Adrenal gland (tissue), 5 donors: ENCODE measurements around the gene RAB11B.

Experiments used
- POLR2A ChIP-seq, 2 donors: fragments of 450-650 bp; IDR thresholded peaks; one replicate each; pipeline ENCODE4 v1.6.1; 2017; ENCODE audit warnings: antibody characterized with exemption in 2 of 2, mild to moderate bottlenecking in 2 of 2, moderate library complexity in 1 of 2
- TF ChIP-seq, protein P1 (sequence below), 6 experiments: fragments of 450-650 bp in 4 of 6; fragments of 200-600 bp in 2 of 6; sonication (generic) in 1 of 6; IDR thresholded peaks; 1 replicate in 5 of 6; 2 replicates in 1 of 6; pipeline versions ENCODE4 v1.5.1 to v1.8.0; 2016 to 2021; ENCODE audit warnings: antibody characterized with exemption in 6 of 6, mild to moderate bottlenecking in 2 of 6, moderate library complexity in 1 of 6
- donor health status: DM: no; HTN: no; CAD: no.

DNA sequence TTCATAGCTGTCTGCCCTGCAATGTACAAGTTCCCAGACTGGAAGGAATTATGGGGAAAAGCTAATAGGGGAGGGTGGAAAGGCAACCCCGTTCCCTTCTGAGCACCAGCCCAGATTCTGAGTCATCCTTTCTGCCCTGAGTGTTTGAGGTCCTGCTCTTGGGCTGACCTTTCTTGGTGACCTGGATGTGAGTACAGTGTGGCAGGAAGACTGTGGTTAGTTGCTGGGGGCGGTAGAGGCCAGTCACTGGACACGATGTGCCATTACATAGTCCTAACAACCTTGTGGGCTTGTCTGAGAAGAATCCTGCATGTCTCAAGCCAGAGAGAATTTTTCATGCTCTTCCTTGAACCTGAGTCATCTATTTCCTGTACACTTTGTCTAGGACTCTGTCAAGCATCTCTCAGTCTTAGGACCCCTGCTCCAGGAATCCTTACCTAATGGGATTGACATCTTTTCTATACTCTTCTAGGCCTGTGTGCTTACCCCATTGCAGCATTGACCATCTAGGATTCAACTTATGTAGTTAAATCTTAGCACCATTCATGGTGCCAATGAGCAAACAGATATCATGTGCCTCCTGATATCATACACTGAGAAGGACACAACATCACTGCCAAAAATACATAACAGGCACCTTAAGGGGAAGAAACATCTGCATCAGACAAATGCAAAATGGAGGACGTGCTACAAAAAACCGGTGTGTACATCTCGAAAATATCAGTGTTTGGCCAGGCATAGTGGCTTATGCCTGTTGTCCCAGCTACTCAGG is 34.3 kb upstream of the RAB11B start:
- TF ChIP-seq, protein P1, sequence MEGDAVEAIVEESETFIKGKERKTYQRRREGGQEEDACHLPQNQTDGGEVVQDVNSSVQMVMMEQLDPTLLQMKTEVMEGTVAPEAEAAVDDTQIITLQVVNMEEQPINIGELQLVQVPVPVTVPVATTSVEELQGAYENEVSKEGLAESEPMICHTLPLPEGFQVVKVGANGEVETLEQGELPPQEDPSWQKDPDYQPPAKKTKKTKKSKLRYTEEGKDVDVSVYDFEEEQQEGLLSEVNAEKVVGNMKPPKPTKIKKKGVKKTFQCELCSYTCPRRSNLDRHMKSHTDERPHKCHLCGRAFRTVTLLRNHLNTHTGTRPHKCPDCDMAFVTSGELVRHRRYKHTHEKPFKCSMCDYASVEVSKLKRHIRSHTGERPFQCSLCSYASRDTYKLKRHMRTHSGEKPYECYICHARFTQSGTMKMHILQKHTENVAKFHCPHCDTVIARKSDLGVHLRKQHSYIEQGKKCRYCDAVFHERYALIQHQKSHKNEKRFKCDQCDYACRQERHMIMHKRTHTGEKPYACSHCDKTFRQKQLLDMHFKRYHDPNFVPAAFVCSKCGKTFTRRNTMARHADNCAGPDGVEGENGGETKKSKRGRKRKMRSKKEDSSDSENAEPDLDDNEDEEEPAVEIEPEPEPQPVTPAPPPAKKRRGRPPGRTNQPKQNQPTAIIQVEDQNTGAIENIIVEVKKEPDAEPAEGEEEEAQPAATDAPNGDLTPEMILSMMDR (IDR thresholded peaks at IDR 0.05): no peak
- peak in 1 of 2 donors; percentile 22 for TF ChIP-seq POLR2A (IDR thresholded peaks at IDR 0.05)
